ENCODE measurements around the gene C10orf95.
"Not testable (repeated sequence)": the region's sequence is repeated elsewhere in the genome, so short reads cannot be mapped to it uniquely, and the experiment has no call there.

Gene C10orf95

GRCh38 chr10:102451105-102451969 is at the start of gene C10orf95:
Gene C10orf95 (minus strand): TSS chr10:102451543. CDS start chr10:102451093, 450 bp downstream.
- peak; percentile 71 for DNase-seq

- DNase-seq: not testable (repeated sequence)
Measured at GRCh38 chr10:102500686-102501085, 49.3 kb upstream of the C10orf95 start.

- no peak for DNase-seq
Measured at GRCh38 chr10:102499356-102499755, 48.0 kb upstream of the C10orf95 start.

- no peak for DNase-seq
Measured at GRCh38 chr10:102497545-102497944, 46.2 kb upstream of the C10orf95 start.

- DNase-seq: no peak
Measured at GRCh38 chr10:102493771-102494170, 42.4 kb upstream of the C10orf95 start.

- DNase-seq: no peak
Measured at GRCh38 chr10:102492983-102493382, 41.6 kb upstream of the C10orf95 start.

- DNase-seq: no peak
Measured at GRCh38 chr10:102492344-102492939, 41.1 kb upstream of the C10orf95 start.

- no peak for DNase-seq
Measured at GRCh38 chr10:102491136-102491535, 39.8 kb upstream of the C10orf95 start.

GRCh38 chr10:102485093-102485784 is 33.9 kb upstream of the C10orf95 start:
- DNase-seq: no peak

- no peak for DNase-seq
Measured at GRCh38 chr10:102484021-102484420, 32.7 kb upstream of the C10orf95 start.

- DNase-seq: no peak
Measured at GRCh38 chr10:102480396-102480795, 29.1 kb upstream of the C10orf95 start.

GRCh38 chr10:102479651-102480050 is 28.3 kb upstream of the C10orf95 start:
- DNase-seq: no peak

GRCh38 chr10:102476466-102477141 is 25.3 kb upstream of the C10orf95 start:
- DNase-seq: no peak

GRCh38 chr10:102475451-102476040 is 24.2 kb upstream of the C10orf95 start:
- DNase-seq: no peak

GRCh38 chr10:102473445-102474331 is 22.3 kb upstream of the C10orf95 start:
- DNase-seq: no peak

- DNase-seq: no peak
Measured at GRCh38 chr10:102470579-102471546, 19.5 kb upstream of the C10orf95 start.

- DNase-seq: no peak
Measured at GRCh38 chr10:102468683-102469082, 17.3 kb upstream of the C10orf95 start.

GRCh38 chr10:102467971-102468438 is 16.7 kb upstream of the C10orf95 start:
- DNase-seq: no peak

- no peak for DNase-seq
Measured at GRCh38 chr10:102467318-102467717, 16.0 kb upstream of the C10orf95 start.

GRCh38 chr10:102465466-102465865 is 14.1 kb upstream of the C10orf95 start:
- no peak for DNase-seq
